LHCN-M2 (cell line): ENCODE results near the gene PLEKHO1. TPM values are rescaled to one million over a fixed set of nuclear protein-coding genes. Genes with fewer than 3 reads are reported as not detected.
"Not testable (repeated sequence)": the region's sequence is repeated elsewhere in the genome, so short reads cannot be mapped to it uniquely, and the experiment has no call there.

ENCODE experiments used
- DNase-seq: peaks from one replicate; pipeline ENCODE4 v3.0.0-alpha.2; 2012; ENCODE audit warnings: low read depth
- total RNA-seq: library from RNA; depleted of rRNA; stranded (reverse); fragments of >200 nt; gene quantifications from 2 replicates; pipeline ENCODE4 v1.2.3, GENCODE V29; 2014; rRNA removed

The PLEKHO1 gene
- total RNA-seq, 1 experiment from 2014 or later: 111 TPM

DNA sequence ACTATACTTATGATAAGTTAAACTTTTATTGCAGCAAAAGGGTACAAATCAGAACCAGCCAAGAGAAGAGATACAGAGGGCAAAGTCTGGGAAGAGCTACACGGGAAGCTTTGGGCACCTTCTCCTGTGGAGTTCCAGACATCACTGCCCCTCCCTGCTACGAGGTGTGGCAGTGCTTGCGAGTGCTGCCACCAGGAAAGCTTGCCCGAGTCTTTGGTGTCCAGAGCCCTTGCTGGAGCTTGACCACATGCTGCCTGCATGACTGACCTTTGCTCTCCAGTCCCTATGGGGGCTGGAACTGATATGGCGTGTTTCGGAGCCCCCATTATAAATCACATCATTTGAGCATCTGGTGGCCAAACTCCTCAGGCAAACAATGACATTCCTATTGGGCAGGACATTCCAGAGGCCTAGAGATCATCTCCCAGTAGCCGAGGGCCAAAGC is 23.4 kb downstream of the PLEKHO1 start:
- DNase-seq: no peak

DNA sequence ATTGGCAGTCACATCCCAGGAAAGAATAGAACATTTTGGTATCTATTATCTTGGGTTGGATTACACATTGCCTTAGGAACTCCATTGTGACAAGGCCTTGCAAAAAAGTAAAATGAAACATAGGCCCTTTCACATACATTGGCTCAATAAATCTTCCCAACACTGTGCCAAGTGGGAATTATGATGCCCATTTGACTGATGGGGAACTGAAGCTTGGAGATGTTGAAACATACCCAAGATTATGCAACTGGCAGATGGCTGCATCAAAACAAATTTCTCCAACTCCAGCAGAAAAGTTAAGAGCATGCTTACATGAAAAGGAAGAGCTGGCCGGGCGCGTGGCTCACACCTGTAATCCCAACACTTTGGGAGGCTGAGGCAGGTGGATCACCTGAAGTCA is 26.9 kb downstream of the PLEKHO1 start:
- no peak for DNase-seq

DNA sequence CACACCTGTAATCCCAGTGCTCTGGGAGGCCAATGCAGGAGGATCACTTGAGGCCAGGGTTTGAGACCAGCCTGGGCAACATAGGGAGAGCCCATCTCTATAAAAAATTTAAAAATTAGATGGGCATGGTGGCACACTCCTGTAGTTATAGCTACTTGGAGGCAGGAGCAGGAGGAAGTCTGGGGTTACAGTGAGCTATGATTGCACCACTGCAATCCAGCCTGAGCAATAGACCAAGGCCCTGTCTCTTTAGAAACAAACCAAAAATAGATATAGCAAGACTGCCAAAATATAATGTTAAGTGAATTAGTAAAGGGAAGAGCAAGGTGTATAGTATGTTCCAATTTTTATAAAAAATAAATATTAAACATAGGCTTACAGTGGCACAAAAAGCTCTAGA is 28.8 kb downstream of the PLEKHO1 start:
- no peak for DNase-seq

DNA sequence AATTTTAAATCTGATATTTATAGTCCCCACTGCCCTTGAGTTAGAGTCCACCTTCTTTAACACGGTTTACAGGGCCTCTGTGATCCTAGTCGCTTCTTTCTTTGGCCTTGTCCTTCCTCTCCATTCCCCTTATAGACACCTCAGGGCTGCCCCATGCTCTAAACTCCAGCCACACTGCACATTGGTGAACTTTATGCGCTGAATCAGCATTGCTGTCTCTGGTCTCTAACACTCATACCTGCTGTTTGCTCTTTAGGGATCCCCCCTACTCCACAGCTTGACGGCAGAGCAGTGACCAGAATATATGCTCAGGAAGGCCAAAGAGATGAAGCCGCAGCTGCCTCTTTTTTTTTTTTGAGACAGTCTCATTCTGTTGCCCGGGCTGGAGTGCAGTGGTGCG is 30.2 kb downstream of the PLEKHO1 start:
- no peak for DNase-seq

DNA sequence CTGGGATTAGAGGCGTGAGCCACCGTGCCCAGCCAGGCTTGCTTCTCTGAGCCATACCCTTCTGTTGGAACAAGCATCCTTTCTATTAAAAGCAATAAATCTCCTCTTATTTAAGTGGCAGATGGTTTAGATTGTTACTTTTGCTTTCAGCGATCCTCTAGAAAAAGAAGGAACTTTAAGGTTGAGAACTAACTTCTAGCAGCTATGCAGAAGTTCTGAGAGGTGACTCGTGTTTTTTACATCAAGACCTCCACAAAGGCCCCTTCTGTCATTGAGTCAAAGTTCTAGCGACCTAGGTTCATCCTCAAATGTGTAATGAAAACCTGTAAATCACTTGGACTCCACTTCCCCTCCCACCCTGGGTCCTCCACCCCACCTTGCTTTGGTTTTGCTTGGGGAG is 30.8 kb downstream of the PLEKHO1 start:
- DNase-seq: no peak

DNA sequence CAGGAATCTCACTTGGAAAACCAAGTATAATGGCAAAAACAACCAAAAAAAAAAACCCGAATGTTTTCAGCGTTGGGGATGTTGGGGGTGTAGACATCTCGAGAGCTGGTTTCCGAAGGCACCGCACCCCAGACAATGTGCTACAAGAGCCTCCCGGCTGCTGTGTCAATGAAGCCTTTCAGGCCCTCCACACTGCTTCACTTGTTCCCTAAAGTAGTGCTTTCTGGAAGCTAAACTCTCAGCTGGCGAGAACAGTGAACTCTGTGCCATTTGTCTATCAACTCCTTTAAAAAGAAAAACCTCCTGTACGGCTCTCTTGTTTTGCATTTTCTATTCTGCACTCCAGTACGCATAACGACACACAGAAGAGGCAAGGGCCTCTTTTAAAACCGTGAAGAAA is 32.5 kb downstream of the PLEKHO1 start:
- DNase-seq: no peak

DNA sequence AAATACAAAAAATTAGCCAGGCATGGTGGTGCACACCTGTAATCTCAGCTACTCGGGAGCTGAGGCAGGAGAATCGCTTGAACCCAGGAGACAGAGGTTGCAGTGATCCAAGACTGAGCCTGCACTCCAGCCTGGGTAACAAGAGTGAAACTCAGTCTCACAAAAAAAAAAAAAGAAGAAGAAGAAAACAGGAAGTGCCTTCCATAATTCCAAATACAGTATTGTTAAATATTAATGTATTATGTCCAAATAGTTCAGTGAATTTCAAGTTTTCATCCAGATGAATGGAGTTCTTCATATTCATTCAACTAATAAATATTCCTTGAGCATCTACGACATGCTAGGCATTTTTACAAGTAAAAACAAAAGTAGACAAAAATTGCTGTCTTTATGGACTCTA is 33.3 kb downstream of the PLEKHO1 start:
- DNase-seq: no peak

DNA sequence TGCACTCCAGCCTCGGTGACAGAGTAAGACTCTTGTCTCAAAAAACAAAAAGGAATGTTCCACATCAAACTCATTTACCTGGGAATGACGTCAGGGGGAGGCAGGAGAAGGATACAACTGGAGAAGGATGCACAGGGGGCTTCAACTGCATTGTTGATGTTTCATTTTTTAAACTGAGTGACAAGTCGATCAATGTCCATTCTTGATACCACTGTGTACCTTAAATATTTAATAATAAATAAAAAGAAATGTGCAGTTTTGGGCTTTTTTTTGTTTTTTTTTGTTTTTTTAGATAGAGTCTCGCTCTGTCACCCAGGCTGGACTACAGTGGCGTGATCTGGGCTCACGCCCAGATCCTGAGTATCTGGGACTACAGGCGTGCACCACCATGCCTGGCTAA is 35.8 kb downstream of the PLEKHO1 start:
- no peak for DNase-seq

DNA sequence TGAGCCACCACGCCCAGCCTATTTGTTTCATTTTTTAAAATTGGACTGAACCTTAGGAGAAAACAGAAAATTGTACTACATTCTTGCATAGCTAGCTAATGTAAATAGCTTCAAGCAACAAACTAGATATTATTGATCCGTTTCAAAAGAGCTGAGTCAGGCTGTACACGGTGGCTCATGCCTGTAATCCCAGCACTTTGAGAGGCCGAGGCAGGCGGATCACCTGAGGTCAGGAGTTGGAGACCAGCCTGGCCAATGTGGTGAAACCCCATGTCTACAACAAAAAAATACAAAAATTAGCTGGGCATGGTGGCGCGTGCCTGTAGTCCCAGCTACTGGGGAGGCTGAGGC is 36.7 kb downstream of the PLEKHO1 start:
- not testable (repeated sequence) for DNase-seq

DNA sequence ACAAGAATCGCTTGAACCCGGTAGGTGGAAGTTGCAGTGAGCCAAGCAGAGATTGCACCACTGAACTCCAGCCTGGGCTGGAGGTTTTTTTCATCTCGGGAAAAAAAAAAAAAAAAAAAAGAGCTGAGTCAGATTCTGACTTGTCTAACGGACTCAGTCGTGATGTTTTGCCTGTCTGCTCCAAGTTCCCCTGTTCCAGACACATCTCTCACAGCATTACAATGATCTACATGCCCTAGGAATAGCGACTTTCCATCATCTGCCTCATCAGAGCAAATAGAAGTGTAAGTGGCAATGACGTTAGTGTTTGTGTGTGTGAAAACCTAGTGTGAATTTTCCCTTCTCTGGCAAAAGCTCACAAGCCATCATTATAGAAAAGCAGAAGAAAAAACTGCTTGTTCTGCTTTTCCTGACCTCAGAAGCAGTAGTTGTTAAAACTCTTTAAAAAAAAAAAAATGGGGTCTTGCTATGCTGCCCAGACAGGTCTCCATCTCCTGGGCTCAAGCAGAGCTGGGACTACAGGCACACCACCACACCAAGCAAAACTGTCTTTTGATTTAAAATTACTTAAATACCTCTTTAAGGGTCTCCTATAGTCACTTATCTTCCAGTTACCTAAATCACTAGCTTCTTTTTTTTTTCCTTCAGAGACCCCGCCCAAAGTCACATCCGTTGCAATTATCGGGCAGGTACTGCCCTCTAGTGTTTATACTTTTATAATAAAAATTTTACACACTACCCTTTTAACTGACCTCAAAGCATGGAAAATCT is 37.3 kb downstream of the PLEKHO1 start:
- DNase-seq: peak; percentile 54

DNA sequence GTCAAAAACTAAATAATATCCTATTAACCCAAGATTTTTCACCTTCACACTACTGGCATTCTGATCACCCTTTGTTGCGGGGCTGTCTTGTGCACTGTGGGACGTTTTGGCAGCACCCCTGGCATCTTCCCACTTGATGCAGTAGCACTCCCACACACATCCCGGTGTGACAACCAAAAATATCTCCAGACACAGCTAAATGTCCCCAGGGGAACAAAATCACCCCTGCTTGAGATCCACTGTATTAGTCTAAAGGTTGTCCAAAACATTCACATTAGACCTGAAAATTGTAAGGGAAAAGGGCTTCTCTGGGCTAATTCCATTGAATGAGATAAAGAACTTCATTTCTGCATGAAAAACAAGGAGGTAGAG is 37.8 kb downstream of the PLEKHO1 start:
- DNase-seq: no peak

DNA sequence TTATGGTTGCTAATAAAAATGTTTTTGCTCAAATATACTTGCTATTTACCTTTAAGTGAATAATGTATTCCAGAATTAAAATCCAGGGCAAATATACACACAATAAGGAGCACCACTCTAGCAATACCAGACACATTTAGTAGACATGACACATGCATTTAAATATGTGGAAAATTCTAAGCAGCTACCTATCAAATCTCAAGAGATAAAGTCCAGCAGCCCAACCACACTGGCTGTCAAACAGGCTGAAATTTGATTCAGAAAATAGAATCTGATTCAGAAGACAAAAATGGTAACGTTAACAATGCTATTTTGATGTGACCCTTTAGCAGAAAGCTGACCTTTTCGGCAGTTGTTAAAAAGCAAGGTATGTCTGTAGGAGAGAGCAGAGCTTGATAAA is 42.3 kb downstream of the PLEKHO1 start:
- peak; percentile 80 for DNase-seq

DNA sequence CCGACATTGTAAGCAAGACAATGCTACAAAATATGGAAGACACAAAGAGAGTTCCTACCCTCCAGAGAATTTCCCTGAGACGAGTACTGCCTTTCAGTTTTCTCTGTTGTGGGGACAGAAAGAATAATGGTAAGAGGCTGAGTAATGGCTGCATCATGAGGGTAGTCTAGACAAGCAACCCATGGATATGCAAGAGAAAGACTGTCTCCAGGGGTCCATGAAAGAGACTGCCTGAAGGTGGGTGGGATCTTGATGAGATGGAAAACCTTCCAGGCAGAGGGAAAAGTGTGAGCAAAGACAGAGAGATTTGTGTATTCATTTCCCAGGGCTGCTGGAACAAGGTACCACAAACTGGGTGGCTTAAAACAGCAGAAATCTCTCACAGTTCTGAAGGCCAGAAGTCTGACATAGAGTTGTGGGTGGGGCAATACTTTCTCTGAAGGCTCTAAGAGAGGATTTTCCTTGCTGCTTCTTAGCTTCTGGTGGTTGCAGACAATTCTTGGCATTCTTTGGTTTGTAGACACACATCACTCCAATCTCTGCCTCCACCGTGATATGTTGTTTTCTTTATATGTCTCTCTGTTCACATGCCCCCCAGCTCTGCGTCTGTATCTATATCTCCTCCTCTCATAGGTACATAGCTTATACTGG is 44.8 kb downstream of the PLEKHO1 start:
- peak; percentile 26 for DNase-seq

DNA sequence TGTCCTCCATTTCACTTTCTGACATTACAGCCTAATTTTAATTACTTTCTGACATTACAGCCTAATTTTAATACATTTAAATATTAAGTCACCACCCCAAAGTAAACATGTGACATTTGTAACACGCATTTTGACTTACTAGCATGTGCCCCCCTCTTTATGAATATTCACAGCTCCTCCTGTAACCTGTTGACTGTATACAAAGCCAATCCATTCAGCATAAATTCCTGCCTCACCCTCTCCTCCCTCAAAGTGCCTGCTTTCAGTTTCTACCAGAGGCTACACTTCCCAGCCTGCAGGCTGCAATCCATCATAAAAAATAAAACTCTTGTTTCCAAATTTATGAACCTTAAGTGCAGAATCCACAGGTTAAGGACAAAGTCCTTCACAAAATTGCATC is 46.7 kb downstream of the PLEKHO1 start:
- DNase-seq: no peak

DNA sequence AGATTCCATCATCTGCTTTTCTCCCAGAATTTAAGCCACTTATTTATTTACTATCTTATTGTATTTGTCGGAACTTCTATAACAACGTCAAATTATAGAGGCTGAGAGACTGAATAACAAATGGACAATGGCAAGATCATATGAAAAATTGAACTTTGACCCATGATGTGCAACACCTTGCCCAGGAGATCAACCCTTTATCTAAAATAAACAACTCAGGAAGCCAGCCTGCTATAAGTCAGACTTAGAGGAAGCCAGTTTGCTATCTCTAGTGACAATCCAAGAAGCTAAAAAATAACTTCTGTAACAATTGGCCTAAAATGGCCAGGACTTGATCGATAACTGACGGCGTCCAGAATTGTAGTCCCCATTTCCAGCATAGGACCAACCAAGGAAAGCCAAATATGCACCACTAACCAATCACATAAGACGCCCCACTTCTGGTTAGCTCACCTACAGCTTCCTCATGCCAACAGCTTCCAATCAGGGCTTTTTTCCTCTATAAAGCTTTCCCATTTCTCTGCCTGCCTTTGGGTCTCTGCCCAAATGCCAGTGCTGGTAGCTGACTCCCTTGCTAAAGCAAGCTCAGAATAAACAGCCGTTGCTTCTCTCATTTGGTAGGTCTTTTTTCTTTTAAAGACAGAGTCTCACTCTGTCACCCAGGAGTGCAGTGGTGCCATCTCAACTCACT is 57.7 kb downstream of the PLEKHO1 start:
- no peak for DNase-seq

DNA sequence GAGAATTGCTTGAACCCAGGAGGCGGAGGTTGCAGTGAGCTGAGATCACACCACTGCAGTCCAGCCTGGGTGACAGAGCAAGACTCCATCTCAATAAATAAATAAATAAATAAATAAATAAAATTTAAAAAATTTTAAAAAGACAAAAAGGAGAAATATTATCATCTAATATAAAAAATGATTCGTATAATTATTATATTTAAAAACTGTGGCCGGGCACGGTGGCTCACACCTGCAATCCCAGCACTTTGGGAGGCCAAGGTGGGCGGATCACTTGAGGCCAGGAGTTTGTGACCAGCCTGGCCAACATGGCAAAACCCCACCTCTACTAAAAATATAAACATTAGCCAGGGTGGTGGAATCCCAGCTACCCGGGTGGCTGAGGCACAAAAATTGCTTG is 58.7 kb downstream of the PLEKHO1 start:
- not testable (repeated sequence) for DNase-seq

Other genes with a start within 250 kb of the PLEKHO1 start
- gene SV2A, start 232.1 kb upstream of the PLEKHO1 start, total RNA-seq: 18.1 and 23.5 TPM in 2 replicates
- gene SF3B4, start 222.1 kb upstream of the PLEKHO1 start, total RNA-seq: 25.4 and 28.9 TPM in 2 replicates
- 6.0 and 7.6 TPM in 2 replicates for gene MTMR11, start 213.0 kb upstream of the PLEKHO1 start, total RNA-seq
- 12.0 and 12.1 TPM in 2 replicates for gene OTUD7B, start 139.2 kb upstream of the PLEKHO1 start, total RNA-seq
- 39.8 and 41.4 TPM in 2 replicates for gene VPS45, start 82.1 kb upstream of the PLEKHO1 start, total RNA-seq
- gene ANP32E, start 86.2 kb downstream of the PLEKHO1 start, total RNA-seq: 47.1 and 56.7 TPM in 2 replicates
- gene CA14, start 107.9 kb downstream of the PLEKHO1 start, total RNA-seq: not detected in 2 replicates
- 114 and 117 TPM in 2 replicates for gene APH1A, start 119.1 kb downstream of the PLEKHO1 start, total RNA-seq
- 2.9 and 4.2 TPM in 2 replicates for gene C1orf54, start 122.9 kb downstream of the PLEKHO1 start, total RNA-seq
- 5.1 TPM in 2 replicates for gene CIART, start 132.6 kb downstream of the PLEKHO1 start, total RNA-seq
- 58.8 and 97.4 TPM in 2 replicates for gene MRPS21, start 143.9 kb downstream of the PLEKHO1 start, total RNA-seq
- gene PRPF3, start 171.6 kb downstream of the PLEKHO1 start, total RNA-seq: 34.7 and 41.8 TPM in 2 replicates
- gene RPRD2, start 214.2 kb downstream of the PLEKHO1 start, total RNA-seq: 10.8 and 13.4 TPM in 2 replicates